GM12878 (cell line): Measurements from ENCODE around the gene HIVEP2.

Experiments
- CHD2 ChIP-seq: IDR thresholded peaks from 2 replicates; pipeline ENCODE4 v1.6.1; 2011; ENCODE audit warnings: low read depth, low read length, improper control_type of control experiment, borderline replicate concordance
- EP300 ChIP-seq, 2 experiments: fragments of 150-350 bp in 1 of 2; IDR thresholded peaks; 2 replicates each; pipeline ENCODE4 v1.6.1; 2011 to 2012; ENCODE audit warnings: low read depth in 2 of 2, low read length in 2 of 2, borderline replicate concordance in 1 of 2, improper control_type of control experiment in 1 of 2, inconsistent platforms in 1 of 2; ENCODE audit not compliant: control insufficient read depth in 1 of 2
- HDAC6 ChIP-seq: fragments of 200-600 bp; sonication (generic); IDR thresholded peaks from one replicate; pipeline ENCODE4 v1.8.0; 2017; ENCODE audit warnings: antibody characterized with exemption; ENCODE audit not compliant: unreplicated experiment
- MTA2 ChIP-seq: fragments of 450-650 bp; IDR thresholded peaks from 2 replicates; pipeline ENCODE4 v1.6.1; 2016; ENCODE audit warnings: low read depth, mild to moderate bottlenecking, moderate library complexity
- POLR2AphosphoS5 ChIP-seq: IDR thresholded peaks from 2 replicates; pipeline ENCODE4 v1.6.1; 2011; ENCODE audit warnings: mild to moderate bottlenecking, low read length, inconsistent platforms
- SP1 ChIP-seq: IDR thresholded peaks from one replicate; pipeline ENCODE4 v1.6.1; 2011; ENCODE audit warnings: low read depth, low read length
- ZBED1 ChIP-seq: IDR thresholded peaks from 2 replicates; pipeline ENCODE4 v1.6.1; 2016; ENCODE audit warnings: borderline replicate concordance
- ZNF274 ChIP-seq: IDR thresholded peaks from one replicate; pipeline ENCODE4 v1.8.0; 2011; ENCODE audit not compliant: insufficient read length, insufficient read depth
- TF ChIP-seq, protein P1 (sequence below), 3 experiments: IDR thresholded peaks in 2 of 3; conservative IDR thresholded peaks in 1 of 3; 2 replicates each; pipeline ENCODE4 v1.5.1; 2011; ENCODE audit warnings: low read depth in 3 of 3, low read length in 3 of 3, mild to moderate bottlenecking in 3 of 3, control low read depth in 2 of 3, moderate library complexity in 2 of 3, inconsistent platforms in 1 of 3, mixed read lengths in 1 of 3; ENCODE audit not compliant: control insufficient read depth in 2 of 3, insufficient read depth in 1 of 3; ENCODE audit errors: extremely low read depth in 1 of 3

DNA sequence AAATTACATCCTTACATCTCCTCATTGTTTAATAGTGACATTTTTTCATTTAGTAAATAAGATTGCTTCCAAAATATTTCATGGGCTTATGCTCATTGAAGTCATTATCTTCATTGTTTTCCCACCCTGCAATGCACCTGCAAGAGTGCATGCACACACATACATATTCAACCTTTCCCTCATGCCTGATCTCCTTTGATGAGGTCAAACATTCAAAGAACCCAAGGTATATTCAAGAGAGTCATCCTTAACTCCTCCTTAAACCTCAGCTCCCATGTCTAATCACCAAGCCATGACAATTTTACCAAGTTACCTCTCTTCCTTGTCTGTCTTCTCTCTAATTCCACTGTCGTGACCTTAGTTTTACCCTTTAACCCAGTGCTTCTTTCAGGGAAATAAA lies 56.5 kb downstream of the HIVEP2 start:
- TF ChIP-seq ZNF274, result no peak
- TF ChIP-seq SP1, result no peak
- no peak for TF ChIP-seq POLR2AphosphoS5
- TF ChIP-seq MTA2, result no peak
- TF ChIP-seq, protein P1, sequence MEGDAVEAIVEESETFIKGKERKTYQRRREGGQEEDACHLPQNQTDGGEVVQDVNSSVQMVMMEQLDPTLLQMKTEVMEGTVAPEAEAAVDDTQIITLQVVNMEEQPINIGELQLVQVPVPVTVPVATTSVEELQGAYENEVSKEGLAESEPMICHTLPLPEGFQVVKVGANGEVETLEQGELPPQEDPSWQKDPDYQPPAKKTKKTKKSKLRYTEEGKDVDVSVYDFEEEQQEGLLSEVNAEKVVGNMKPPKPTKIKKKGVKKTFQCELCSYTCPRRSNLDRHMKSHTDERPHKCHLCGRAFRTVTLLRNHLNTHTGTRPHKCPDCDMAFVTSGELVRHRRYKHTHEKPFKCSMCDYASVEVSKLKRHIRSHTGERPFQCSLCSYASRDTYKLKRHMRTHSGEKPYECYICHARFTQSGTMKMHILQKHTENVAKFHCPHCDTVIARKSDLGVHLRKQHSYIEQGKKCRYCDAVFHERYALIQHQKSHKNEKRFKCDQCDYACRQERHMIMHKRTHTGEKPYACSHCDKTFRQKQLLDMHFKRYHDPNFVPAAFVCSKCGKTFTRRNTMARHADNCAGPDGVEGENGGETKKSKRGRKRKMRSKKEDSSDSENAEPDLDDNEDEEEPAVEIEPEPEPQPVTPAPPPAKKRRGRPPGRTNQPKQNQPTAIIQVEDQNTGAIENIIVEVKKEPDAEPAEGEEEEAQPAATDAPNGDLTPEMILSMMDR (IDR thresholded peaks at IDR 0.05 in 2 of 3, conservative IDR thresholded peaks at IDR 0.05 in 1 of 3; ENCODE audit: control insufficient read depth in 2 of 3, extremely low read depth in 1 of 3, insufficient read depth in 1 of 3, low read depth in 3 of 3, low read length in 3 of 3), result no peak
- TF ChIP-seq CHD2, result no peak
- no peak for TF ChIP-seq ZBED1
- no peak for TF ChIP-seq EP300 (IDR thresholded peaks at IDR 0.05; ENCODE audit: borderline replicate concordance in 1 of 2, control insufficient read depth in 1 of 2, low read depth in 2 of 2, low read length in 2 of 2)
- no peak for TF ChIP-seq HDAC6
